Measurements from ENCODE around the gene TINAGL1.

- TF ChIP-seq, protein P1, sequence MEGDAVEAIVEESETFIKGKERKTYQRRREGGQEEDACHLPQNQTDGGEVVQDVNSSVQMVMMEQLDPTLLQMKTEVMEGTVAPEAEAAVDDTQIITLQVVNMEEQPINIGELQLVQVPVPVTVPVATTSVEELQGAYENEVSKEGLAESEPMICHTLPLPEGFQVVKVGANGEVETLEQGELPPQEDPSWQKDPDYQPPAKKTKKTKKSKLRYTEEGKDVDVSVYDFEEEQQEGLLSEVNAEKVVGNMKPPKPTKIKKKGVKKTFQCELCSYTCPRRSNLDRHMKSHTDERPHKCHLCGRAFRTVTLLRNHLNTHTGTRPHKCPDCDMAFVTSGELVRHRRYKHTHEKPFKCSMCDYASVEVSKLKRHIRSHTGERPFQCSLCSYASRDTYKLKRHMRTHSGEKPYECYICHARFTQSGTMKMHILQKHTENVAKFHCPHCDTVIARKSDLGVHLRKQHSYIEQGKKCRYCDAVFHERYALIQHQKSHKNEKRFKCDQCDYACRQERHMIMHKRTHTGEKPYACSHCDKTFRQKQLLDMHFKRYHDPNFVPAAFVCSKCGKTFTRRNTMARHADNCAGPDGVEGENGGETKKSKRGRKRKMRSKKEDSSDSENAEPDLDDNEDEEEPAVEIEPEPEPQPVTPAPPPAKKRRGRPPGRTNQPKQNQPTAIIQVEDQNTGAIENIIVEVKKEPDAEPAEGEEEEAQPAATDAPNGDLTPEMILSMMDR (IDR thresholded peaks at IDR 0.05; ENCODE audit: insufficient read depth, low read length, poor library complexity, severe bottlenecking), result no peak
- no peak for TF ChIP-seq EZH2phosphoT487 (conservative IDR thresholded peaks at IDR 0.05; ENCODE audit: low read length)
Measured at GRCh38 chr1:31600641-31601040, 24.3 kb downstream of the TINAGL1 start.
